K562 (cell line): ENCODE measurements around the gene SPEF1. TPM values are rescaled to one million over a fixed set of nuclear protein-coding genes. Genes with fewer than 3 reads are reported as not detected.

Experiments used
- ATAC-seq: fragments of 200-7000 bp; cut with Tn5 transposase; 3 replicates; pipeline ENCODE4 v1.9.1; 2020; ENCODE audit warnings: moderate library complexity
- BruUV-seq: library from RNA; stranded (reverse); fragments of 400-500 nt; replicated peaks from 2 replicates; lab custom pipeline; 2021; lab: Mats Ljungman, UMichigan
- CTCF ChIA-PET: fragments of 300-600 bp; formaldehyde crosslinking; extraction: SDS; loops from one replicate; lab custom pipeline; 2021; ENCODE audit warnings: low intra/inter-chr PET ratio; lab: Yijun Ruan, JAX
- POLR2A ChIA-PET: fragments of 300-600, 350-650 bp; sonication (Branson Sonifier 250); formaldehyde crosslinking; extraction: SDS; loops from one replicate; lab custom pipeline; 2021; ENCODE audit warnings: antibody characterized with exemption, inconsistent platforms; lab: Yijun Ruan, JAX
- DNase-seq, 4 experiments: peaks; one replicate each; pipeline versions ENCODE4 v3.0.0 to v3.0.0-alpha.2; 2011 to 2018; ENCODE audit warnings: low spot score in 3 of 4, mixed read lengths in 3 of 4; ENCODE audit errors: extremely low read depth in 1 of 4
- FAIRE-seq: peaks from 2 replicates; lab custom pipeline; 2011; peaks lifted over from hg19 to GRCh38; lab: Jason Lieb, UNC
- H2AFZ ChIP-seq: 2 replicates; pipeline ENCODE4 v1.6.0; 2011; ENCODE audit warnings: low read depth, low read length, control low read depth, inconsistent platforms
- H3K27ac ChIP-seq: fragments of 200-600 bp; 3 replicates; pipeline ENCODE4 v1.8.0; 2011; ENCODE audit warnings: low read depth, mild to moderate bottlenecking, control low read depth, inconsistent platforms, low read length, moderate library complexity, mixed read lengths; ENCODE audit errors: extremely low read depth
- H3K27me3 ChIP-seq, 2 experiments: fragments of 300-600 bp in 1 of 2; 2 replicates in 1 of 2; 3 replicates in 1 of 2; pipeline versions ENCODE4 v1.6.0 to v1.8.0; 2011; ENCODE audit warnings: inconsistent platforms in 2 of 2, low read length in 2 of 2, mild to moderate bottlenecking in 1 of 2, mixed read lengths in 1 of 2, moderate library complexity in 1 of 2; ENCODE audit not compliant: control insufficient read depth in 2 of 2, insufficient read depth in 2 of 2
- H3K36me3 ChIP-seq: fragments of 300-600 bp; 3 replicates; pipeline ENCODE4 v1.8.0; 2011; ENCODE audit warnings: mild to moderate bottlenecking, low read length, inconsistent platforms; ENCODE audit not compliant: control insufficient read depth, insufficient read depth
- H3K4me1 ChIP-seq, 2 experiments: fragments of 200-600 bp in 1 of 2; replicated peaks in 1 of 2; 2 replicates in 1 of 2; 3 replicates in 1 of 2; pipeline versions ENCODE4 v1.5.1 to v1.8.0; 2011; ENCODE audit warnings: inconsistent platforms in 2 of 2, low read length in 2 of 2, mild to moderate bottlenecking in 1 of 2, mixed read lengths in 1 of 2, moderate library complexity in 1 of 2; ENCODE audit not compliant: control insufficient read depth in 2 of 2, insufficient read depth in 2 of 2
- H3K4me2 ChIP-seq: 2 replicates; pipeline ENCODE4 v1.6.1; 2011; ENCODE audit warnings: low read length, control low read depth, inconsistent platforms, mixed read lengths; ENCODE audit not compliant: insufficient read depth
- H3K4me3 ChIP-seq: fragments of 200-600 bp; sonication (generic), shearing (Covaris generic); 2 replicates; pipeline ENCODE4 v1.5.1; 2016; ENCODE audit warnings: control low read depth, inconsistent platforms
- H3K79me2 ChIP-seq: fragments of 200-600 bp; 3 replicates; pipeline ENCODE4 v1.8.0; 2011; ENCODE audit warnings: low read length, inconsistent platforms; ENCODE audit not compliant: control insufficient read depth, insufficient read depth
- H3K9ac ChIP-seq, 2 experiments: 2 replicates each; pipeline versions ENCODE4 v1.6.0 to v1.6.1; 2011; ENCODE audit warnings: low read depth in 2 of 2, low read length in 2 of 2, control low read depth in 1 of 2, inconsistent platforms in 1 of 2, mild to moderate bottlenecking in 1 of 2, mixed read lengths in 1 of 2; ENCODE audit not compliant: insufficient read depth in 1 of 2
- H3K9me1 ChIP-seq: one replicate; pipeline ENCODE4 v1.6.0; 2011; ENCODE audit warnings: inconsistent platforms, mild to moderate bottlenecking, low read length, moderate library complexity; ENCODE audit not compliant: control insufficient read depth, insufficient read depth
- H3K9me3 ChIP-seq: replicated peaks from 2 replicates; pipeline ENCODE4 v1.5.1; 2011; ENCODE audit warnings: low read depth, low read length, inconsistent platforms; ENCODE audit not compliant: control insufficient read depth, insufficient read depth
- H4K20me1 ChIP-seq: replicated peaks from 2 replicates; pipeline ENCODE4 v1.6.1; 2011; ENCODE audit warnings: low read length, inconsistent platforms, mixed read lengths; ENCODE audit not compliant: control insufficient read depth, insufficient read depth
- ARID2 ChIP-seq: fragments of 450-650 bp; IDR thresholded peaks from 2 replicates; pipeline ENCODE4 v1.6.1; 2017; ENCODE audit warnings: antibody characterized with exemption, mild to moderate bottlenecking
- CEBPB ChIP-seq: fragments of 450-650 bp; IDR thresholded peaks from 2 replicates; pipeline ENCODE4 v1.6.1; 2016; ENCODE audit warnings: missing genetic modification characterization, missing compliant biosample characterization
- E2F8 ChIP-seq: fragments of 450-650 bp; IDR thresholded peaks from 2 replicates; pipeline ENCODE4 v1.7.1; 2018; ENCODE audit warnings: mild to moderate bottlenecking, low read depth; ENCODE audit not compliant: partially characterized antibody
- GTF3C2 ChIP-seq: IDR thresholded peaks from 3 replicates; pipeline ENCODE4 v1.6.1; 2011; ENCODE audit warnings: borderline replicate concordance, mild to moderate bottlenecking, moderate library complexity; ENCODE audit not compliant: insufficient read length; ENCODE audit errors: extremely low read depth
- NCOA2 ChIP-seq, 2 experiments: fragments of 450-650 bp; IDR thresholded peaks; 2 replicates each; pipeline ENCODE4 v1.6.1; 2018; ENCODE audit warnings: mild to moderate bottlenecking in 2 of 2, moderate library complexity in 1 of 2; ENCODE audit not compliant: partially characterized antibody in 2 of 2
- RAD51 ChIP-seq: fragments of 450-650 bp; IDR thresholded peaks from 2 replicates; pipeline ENCODE4 v1.7.1; 2016; ENCODE audit warnings: low read depth, mild to moderate bottlenecking, borderline replicate concordance
- SPI1 ChIP-seq: IDR thresholded peaks from 2 replicates; pipeline ENCODE4 v1.6.1; 2011; ENCODE audit warnings: low read depth, low read length, control low read depth, borderline replicate concordance
- SUPT5H ChIP-seq: fragments of 450-650 bp; IDR thresholded peaks from 2 replicates; pipeline ENCODE4 v1.6.1; 2016
- ZNF766 ChIP-seq: fragments of 200-800 bp; sonication (Bioruptor generic); conservative IDR thresholded peaks from 2 replicates; pipeline ENCODE4 v1.6.1; 2016; ENCODE audit warnings: missing genetic modification characterization, missing compliant biosample characterization
- WGBS: fragments of 100-300 bp; shearing (Covaris generic); methylation state at CpG from one replicate; pipeline ENCODE4 v1.1.6; 2016; ENCODE audit warnings: low coverage, mixed read lengths; ENCODE audit not compliant: insufficient coverage; ENCODE audit errors: missing lambda C conversion rate; 5-methylcytosine and 5-hydroxymethylcytosine counted together
- in situ Hi-C: fragments of 300-500 bp; cut with MboI; formaldehyde crosslinking; loops from 4 replicates; pipeline ENCODE4 v1.15.0; 2018; ENCODE audit warnings: inconsistent platforms, mixed read lengths
- intact Hi-C: fragments of 100-400 bp; cut with micrococcal nuclease; formaldehyde crosslinking; loops from 2 replicates; pipeline ENCODE4 v1.14.2; 2022
- polyA plus RNA-seq, 8 experiments: library from polyadenylated mRNA; depleted of rRNA in 4 of 8; stranded (reverse) in 5 of 8; unstranded in 3 of 8; fragments of >200 nt; fragmentation: Nextera tagmentation in 2 of 8; fragmentation: Illumina TruSeq in 1 of 8; extraction: Ambion mirVana in 2 of 8; extraction: Trizol in 1 of 8; gene quantifications; 2 replicates each; pipeline versions ENCODE4 v1.2.1 to v1.2.3, GENCODE V29; 2011 to 2014; ENCODE audit warnings: inconsistent platforms in 1 of 8, missing spikeins in 1 of 8
- total RNA-seq, 7 experiments: library from RNA; depleted of rRNA in 6 of 7; stranded (reverse); fragments of >200 nt in 6 of 7; fragmentation: Illumina TruSeq in 2 of 7; extraction: Trizol in 2 of 7; gene quantifications; 2 replicates each; pipeline versions ENCODE4 v1.2.1 to v1.2.3, GENCODE V29; 2011 to 2021; ENCODE audit warnings: low replicate concordance in 1 of 7
- TF ChIP-seq, protein P1 (sequence below): fragments of 250-450 bp; sonication (Bioruptor Pico); IDR thresholded peaks from 2 replicates; pipeline ENCODE4 v1.8.0; 2022; ENCODE audit warnings: moderate library complexity, mild to moderate bottlenecking, inconsistent platforms

SPEF1 gene
- total and polyA plus RNA-seq, 9 of the 15 experiments (the other 6 are each of a cell fraction or from before 2014, with no cell fraction given) = not detected

DNA sequence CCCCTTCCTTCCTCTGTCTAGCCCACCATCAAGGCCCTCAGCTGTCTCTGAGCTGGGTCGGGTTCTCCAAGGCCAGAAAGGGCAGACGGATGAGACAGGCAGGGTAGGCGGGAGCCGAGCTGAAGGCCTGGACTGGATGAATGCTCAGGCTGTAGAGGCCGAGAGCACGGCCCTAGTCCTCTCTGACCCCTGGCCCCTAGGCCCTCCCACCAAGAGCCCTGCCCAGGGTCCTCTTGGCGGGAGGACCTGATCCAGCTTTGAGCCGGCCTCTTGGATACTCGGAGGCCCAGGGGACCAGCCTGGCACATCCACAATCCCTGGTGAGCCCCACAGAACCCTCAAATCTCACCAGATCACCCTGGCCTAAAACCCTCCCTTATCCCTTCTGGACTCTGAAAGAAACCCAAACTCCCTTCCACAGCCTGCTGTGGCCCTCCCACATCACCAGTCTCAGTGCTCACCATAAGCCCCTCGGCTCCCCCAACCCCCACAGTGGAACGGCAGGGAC, 21.9 kb downstream of the SPEF1 start (continued):
- TF ChIP-seq E2F8 (no peak), SUPT5H (no peak), RAD51 (no peak), CEBPB (tag) (no peak), ZNF766 (no peak)
- TF ChIP-seq, protein P1, sequence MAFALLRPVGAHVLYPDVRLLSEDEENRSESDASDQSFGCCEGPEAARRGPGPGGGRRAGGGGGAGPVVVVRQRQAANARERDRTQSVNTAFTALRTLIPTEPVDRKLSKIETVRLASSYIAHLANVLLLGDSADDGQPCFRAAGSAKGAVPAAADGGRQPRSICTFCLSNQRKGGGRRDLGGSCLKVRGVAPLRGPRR (CRISPR knock-in tag) = no peak

GRCh38 chr20:3758566-3758965, 22.7 kb downstream of the SPEF1 start:
- no peaks in the 10 kb centered on the region for H3K27me3 ChIP-seq
- H3K9me1 ChIP-seq = no peaks in the 10 kb centered on the region
- intact Hi-C loops = no loop called here
- no peaks in the 10 kb centered on the region for H4K20me1 ChIP-seq
- in situ Hi-C loops = no loop called here
- no peak overlapping the region for H3K9ac ChIP-seq
- TF ChIP-seq SPI1 (no peak), NCOA2 (IDR thresholded peaks at IDR 0.05; ENCODE audit: partially characterized antibody in 2 of 2) (no peak), GTF3C2 (no peak), ARID2 (no peak)
- TF ChIP-seq, all 486 proteins: peak for 0
- BruUV-seq = no TSS peak
- ATAC-seq = no peak
- Histone ChIP-seq H3K9me3 (no peaks in the 10 kb centered on the region), H3K36me3 (peaks cover 55% of the 10 kb centered on the region; the same call in 2 of the 3 replicates), H3K79me2 (peaks cover under 1% of the 10 kb centered on the region; the same call in 2 of the 3 replicates), H2AFZ (no peak overlapping the region), H3K27ac (no peak overlapping the region), H3K4me3 (no peak overlapping the region), H3K4me2 (no peak overlapping the region), H3K4me1 (peaks cover 0 to 10% of the 10 kb centered on the region in 2 experiments; a peak in 2 of 5 replicates)
- WGBS = 95% methylated on average over 6 of the region's 11 CpGs
- CTCF ChIA-PET = no interaction called here
- DNase-seq = no peak
- POLR2A ChIA-PET = no interaction called here
- FAIRE-seq = no peak
